T47D (cell line): Measurements from ENCODE around the gene IDUA.
"Not testable (repeated sequence)": the region's sequence is repeated elsewhere in the genome, so short reads cannot be mapped to it uniquely, and the experiment has no call there.

ENCODE experiments used
- DNase-seq, 2 experiments: peaks; one replicate each; pipeline versions ENCODE4 v3.0.0 to v3.0.0-alpha.2; 2011 to 2012; ENCODE audit warnings: low read depth in 1 of 2, low spot score in 1 of 2
- JUND ChIP-seq: IDR thresholded peaks from 2 replicates; pipeline ENCODE4 v1.6.1; 2012; ENCODE audit warnings: low read depth
- in situ Hi-C: cut with HindIII; loops from 2 replicates; pipeline ENCODE4 v1.10.0; 2016; ENCODE audit warnings: low sequenced_read_pairs, low pct_unique_long_range_greater_than_20kb

Gene IDUA

DNA sequence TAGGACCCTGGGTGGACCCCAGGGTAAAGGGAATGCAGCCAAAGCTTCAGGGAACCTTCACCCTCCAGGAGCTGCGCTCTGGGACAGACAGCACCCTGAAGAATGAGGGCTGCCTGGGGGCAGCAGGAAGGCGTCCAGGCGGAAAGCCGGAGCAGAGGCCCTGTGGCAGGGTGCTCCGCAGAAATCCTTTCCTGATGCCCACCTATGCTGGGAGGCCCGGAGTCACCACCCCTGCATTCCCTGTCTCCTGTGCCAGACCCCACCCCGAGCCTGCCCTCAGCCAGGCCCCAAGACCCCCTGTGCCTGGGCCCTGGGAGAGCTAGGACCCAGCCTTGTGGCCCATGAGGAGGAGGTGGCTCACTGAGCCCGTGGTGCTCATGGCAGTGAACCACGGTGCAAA is 12.2 kb upstream of the IDUA start:
- no peak for DNase-seq
- in situ Hi-C loops = no loop called here
- TF ChIP-seq JUND = no peak

GRCh38 chr4:976016-976415 is 10.8 kb upstream of the IDUA start:
- DNase-seq, in situ Hi-C loops: not testable (repeated sequence)

GRCh38 chr4:978957-979701 is 7.7 kb upstream of the IDUA start:
- DNase-seq = no peak
- in situ Hi-C loops = no loop called here
- TF ChIP-seq JUND = no peak

- in situ Hi-C loops = no loop called here
- no peak for TF ChIP-seq JUND
- DNase-seq = no peak
Measured at GRCh38 chr4:982291-982690, 4.6 kb upstream of the IDUA start.

DNA sequence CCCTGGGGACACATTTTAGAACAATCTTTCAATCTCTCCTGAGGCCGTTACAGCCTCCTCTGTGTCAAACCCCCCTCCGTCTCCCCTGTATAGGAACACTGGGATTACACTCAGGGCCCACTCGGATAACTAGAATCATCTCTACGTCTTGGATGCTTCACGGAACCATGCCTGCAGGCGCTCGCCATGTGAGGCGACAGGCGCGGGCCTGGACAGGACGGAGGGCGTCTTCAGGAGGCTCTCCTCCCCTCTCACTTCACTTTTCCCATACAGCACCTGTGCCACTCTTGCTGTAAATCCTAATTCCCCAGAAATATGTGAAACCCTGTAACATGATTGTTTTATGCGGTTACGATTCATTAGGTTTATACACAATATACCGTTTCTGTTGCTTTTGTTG is 4.0 kb upstream of the IDUA start:
- no peak for DNase-seq
- TF ChIP-seq JUND = no peak
- in situ Hi-C loops = no loop called here

- no peak for TF ChIP-seq JUND
- no peak for DNase-seq
- in situ Hi-C loops = no loop called here
Measured at GRCh38 chr4:984336-985054, 2.3 kb upstream of the IDUA start.

GRCh38 chr4:985123-985830 is 1.6 kb upstream of the IDUA start:
- no peak for TF ChIP-seq JUND
- in situ Hi-C loops = no loop called here
- DNase-seq = peak in 1 of 2 experiments; percentile 49

DNA sequence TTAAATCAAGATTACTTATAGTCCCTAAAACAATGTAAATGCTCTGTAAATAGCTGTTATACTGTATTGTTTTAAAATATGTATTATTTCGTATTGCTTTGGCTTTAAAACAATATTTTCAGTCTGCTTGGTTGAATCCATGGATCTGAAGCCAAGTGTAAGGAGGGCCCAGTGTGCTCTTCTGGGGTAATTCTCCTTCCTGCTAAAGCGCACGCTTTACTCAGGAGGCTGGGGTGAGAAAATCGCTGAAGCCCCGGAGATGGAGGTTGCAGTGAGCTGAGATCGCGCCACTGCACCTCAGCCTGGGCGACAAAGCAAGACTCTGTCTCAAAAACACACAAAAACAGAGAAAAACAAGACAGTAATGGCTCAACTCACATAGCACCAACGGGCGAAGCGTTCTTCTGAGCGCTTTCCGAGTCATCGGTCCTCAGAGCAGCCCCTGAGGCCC is 391 bp upstream of the IDUA start:
- no peak for DNase-seq
- in situ Hi-C loops = no loop called here
- no peak for TF ChIP-seq JUND

GRCh38 chr4:987624-988513 is 1.0 kb downstream of the IDUA start:
- in situ Hi-C loops = no loop called here
- no peak for TF ChIP-seq JUND
- DNase-seq = no peak

DNA sequence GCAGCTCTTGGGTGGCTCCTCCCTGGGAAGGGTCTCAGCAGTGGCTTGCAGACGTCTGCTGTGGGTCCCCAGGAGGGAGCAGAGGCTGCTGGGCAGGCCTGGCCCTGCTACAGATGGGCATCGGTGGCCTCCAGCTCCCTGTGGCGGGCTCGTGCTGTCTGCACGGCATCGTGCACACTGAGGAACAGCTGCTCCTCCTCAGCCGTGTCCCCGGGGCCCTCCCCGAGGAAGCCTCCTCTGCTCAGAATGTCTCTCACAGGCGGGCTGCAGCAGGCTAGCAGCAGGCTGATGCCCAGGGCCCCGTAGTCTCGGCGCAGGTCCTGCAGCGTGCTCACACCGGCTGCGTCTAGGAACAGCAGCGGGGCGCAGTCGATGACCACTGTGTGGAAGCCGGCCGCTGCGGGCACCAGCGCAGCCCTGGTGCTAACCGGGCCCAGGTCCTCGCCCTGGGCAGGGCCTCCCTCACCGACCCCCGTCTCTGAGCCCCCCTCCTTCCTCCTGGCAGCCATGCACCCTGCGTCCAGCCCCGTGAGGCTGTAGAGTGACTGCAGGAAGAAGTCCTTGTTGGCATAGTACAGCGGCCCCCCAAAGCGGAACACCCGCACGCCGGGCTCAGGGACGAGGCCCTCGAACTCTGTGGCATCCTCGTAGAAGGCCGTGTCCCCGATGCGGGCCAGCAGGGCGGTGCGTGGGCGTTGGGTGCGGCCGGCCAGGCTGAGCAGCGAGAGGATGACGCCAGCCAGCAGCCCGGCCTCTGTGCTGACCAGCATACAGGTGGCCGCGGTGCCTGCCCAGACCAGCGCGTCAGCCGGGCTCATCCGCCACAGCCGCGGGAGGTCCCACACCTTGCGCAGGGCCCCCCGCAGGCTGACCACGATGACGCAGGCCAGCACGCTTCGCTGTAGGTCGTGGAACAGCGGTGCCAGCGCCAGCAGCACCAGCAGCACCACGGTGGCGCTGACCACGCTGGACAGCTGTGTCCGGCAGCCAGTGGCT is 2.2 kb downstream of the IDUA start:
- in situ Hi-C loops = no loop called here
- no peak for TF ChIP-seq JUND
- no peak for DNase-seq
